Ovary (tissue), 3 donors: ENCODE data around the gene C19orf73.

Source experiments
- CTCF ChIP-seq, 3 donors: fragments of 450-650 bp in 2 of 3; fragments of 200-600 bp in 1 of 3; IDR thresholded peaks; one replicate each; pipeline versions ENCODE4 v1.5.1 to v1.8.0; 2016 to 2022; ENCODE audit warnings: antibody characterized with exemption in 3 of 3, mild to moderate bottlenecking in 1 of 3
- POLR2A ChIP-seq: fragments of 450-650 bp; IDR thresholded peaks from one replicate; pipeline ENCODE4 v1.6.1; 2017; ENCODE audit warnings: antibody characterized with exemption, mild to moderate bottlenecking, moderate library complexity
- donor health status: DM: no; HTN: no; CAD: no.

GRCh38 chr19:49153167-49153809, 34.3 kb upstream of the C19orf73 start:
- TF ChIP-seq CTCF (IDR thresholded peaks at IDR 0.05) (no peak), POLR2A (no peak)
